Cortex of kidney (tissue), 1 donor: ENCODE results near the gene CDK19.
"Not testable (repeated sequence)": the region's sequence is repeated elsewhere in the genome, so short reads cannot be mapped to it uniquely, and the experiment has no call there.

Experiments used
- DNase-seq: peaks from one replicate; lab custom pipeline; 2025; lab: John Stamatoyannopoulos, UW

CDK19 gene

DNA sequence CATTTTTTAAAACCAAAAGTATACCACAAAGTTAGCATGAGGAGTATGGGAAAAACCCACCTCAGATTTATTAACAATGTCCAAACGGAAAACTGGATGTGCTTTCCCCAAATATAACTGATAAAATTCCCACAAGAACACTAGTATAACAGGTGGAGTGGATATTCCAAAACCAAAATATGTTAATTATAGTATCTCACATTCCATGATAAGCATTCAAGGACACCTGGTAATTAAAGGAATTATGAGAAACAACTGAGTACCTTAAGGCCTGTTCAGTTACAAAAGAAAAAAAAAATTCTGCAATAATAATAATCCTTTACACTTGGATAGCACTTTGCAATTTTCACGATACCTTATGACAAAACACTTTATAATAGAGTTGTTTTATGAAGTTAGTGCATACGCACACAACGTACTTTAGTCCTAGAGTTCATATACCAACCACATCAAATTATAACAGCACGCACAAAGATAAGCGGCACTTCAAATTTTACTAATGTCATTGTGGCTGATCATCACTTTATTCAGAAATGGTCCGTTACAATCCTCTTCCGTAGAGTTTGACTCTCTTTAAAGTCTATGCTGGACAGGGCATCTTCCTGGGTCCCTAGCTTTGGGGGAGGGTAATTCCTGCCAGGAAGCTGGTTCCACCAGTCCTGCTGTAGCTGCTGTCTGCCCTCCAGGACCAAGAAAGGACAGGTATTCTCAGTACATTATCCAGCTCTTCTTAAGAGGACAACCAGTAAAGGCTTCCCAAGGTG lies 1.7 kb downstream of the CDK19 start:
- DNase-seq, result no peak

DNA sequence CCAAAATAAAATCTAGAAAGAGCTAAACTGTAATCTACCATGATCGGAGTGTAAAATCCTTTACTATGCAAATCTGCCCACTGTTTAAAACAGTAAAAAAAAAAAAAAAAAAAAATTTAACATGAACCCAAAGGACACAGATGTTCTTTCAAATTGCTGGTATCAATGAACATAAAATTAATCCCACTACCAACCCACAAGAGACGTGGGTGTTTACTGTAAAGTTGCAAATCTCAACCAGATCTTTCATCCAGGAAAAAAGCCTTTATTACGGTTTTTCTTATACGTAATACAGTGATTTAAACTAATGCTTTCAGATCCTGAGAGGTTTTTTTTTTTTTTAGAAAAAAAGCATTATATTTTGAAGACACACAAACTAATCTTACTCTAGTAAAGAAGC lies 2.5 kb downstream of the CDK19 start:
- no peak for DNase-seq

DNA sequence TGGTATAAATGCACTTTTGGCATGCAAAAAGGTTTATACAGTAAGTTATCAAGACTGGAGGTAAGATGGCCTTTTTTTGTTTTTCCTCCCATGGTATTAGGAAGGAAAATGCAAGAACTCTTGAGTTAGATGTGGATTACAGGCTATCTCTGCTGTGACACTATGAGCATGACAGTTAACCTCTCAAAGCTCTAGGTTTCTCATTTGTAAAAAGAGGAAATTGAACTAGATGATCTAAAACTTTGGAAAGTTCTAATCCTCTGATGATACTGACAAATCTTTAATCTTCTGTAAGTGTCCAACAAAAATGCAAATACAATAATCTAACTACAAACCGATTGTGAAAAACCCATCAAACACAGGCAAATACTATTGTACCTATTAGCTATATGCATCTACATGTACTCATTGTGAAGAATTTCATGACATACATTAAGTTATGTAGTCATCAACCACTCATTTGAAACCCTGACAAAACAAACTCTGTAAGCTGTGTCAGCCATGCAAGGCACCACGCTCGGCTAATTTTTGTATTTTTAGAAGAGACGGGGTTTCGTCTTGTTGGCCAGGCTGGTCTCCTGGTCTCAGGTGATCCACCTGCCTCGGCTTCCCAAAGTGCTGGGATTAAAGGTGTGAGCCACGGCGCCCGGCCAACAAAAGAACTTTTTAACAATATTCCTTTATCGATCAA lies 4.2 kb downstream of the CDK19 start:
- no peak for DNase-seq

DNA sequence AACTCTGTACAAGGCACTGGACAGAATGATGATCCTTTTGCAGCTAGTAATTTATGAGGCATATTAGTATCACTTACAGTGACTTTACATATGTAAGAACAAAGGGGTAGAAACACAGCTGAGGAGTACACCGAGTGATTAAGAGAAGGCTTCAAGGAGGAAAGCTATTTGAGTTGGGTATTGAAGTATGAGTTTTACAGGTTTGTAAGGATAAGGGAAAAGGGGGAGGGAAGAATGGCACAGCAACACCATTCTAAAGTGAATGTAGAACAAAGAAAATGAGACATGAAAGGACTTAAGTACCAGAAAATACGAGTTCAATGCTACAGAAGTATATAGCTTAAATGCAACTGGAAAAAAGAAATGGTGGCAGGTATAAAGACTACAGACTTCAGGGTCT lies 5.5 kb downstream of the CDK19 start:
- no peak for DNase-seq

DNA sequence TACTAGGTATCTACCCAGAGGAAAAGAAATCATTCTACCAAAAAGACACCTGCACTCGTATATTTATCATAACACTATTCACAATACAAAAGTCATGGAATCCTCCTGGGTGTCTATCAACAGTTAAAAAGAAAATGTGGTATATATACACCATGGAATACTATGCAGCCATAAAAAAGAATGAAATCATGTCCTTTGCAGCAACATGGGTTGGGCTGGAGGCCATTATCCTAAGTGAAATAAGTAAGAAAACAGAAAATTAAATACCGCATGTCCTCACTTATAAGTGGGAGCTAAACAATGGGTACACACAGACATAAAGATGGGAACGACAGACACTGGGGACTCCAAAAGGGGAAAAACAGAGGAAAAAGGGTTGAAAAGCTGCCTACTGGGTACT lies 13.1 kb downstream of the CDK19 start:
- not testable (repeated sequence) for DNase-seq

DNA sequence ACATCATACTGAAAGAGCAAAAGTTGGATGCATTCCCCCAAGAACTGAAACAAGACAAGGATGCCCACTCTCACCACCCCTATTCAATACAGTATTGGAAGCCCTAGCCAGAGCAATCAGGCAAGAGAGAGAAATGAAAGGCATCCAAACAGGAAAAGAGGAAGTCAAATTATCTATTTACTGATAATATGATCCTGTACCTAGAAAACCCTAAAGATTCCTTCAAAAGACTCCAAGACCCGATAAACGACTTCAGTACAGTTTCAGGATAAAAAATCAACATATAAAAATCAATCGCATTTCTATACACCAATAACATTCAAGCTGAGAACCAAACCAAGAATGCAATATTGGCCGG lies 14.5 kb downstream of the CDK19 start:
- no peak for DNase-seq

DNA sequence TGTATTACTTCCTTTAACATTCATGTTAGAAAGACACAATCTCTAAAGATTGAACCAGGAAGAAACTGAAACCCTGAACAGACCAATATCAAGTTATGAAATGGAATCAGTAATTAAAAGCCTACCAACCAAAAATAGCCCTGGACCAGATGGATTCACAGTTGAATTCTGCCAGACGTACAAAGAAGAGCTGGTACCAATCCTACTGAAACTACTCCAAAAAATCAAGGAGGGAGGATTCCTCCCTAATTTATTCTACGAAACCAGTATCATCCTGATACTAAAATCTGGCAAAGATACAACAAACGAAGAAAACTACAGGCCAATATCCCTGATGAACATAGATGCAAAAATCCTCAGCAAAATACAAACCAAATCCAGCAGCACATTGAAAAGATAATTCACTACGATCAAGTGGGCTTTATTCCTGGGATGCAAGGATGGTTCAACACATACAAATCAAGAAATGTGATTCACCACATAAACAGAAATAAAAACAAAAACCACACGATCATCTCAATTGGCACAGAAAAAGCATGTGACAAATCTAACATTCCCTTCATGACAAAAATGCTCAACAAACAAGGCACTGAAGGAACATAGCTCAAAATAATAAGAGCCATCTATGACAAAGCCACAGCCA lies 15.0 kb downstream of the CDK19 start:
- DNase-seq, result no peak

DNA sequence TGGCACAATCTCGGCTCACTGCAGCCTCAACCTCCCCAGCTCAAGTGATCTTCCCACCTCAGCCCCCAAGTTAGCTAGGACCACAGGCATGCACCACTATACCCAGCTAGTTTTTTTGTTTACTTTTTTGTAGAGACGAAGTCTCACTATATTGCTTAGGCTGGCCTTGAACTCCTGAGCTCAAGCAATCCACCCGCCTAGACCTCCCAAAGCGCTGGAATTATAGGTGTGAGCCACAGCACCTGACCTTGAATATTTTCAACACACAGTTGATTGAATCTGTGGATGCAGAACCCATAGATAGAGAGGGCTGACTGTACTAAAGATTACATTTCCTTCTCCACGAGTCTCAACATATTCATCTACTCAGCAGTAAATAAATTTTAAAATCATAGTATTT lies 15.6 kb downstream of the CDK19 start:
- DNase-seq, result no peak

DNA sequence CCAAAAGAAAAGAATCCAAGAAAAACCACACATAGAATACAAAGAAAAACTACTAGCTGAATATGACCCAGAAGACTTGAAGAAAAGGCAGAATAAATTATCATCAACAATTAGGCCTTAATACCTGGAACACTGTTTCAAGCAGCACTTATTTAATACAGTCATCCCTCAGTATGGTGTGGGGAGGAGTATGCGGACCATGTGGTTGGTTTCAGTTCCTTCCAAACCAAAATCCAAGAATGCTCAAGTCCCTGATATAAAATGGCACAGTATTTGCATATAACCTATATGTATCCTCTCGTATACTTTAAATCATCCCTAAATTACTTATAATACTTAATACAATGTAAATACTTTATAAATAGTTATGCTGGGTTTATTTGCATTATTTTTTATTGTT lies 16.1 kb downstream of the CDK19 start:
- no peak for DNase-seq

DNA sequence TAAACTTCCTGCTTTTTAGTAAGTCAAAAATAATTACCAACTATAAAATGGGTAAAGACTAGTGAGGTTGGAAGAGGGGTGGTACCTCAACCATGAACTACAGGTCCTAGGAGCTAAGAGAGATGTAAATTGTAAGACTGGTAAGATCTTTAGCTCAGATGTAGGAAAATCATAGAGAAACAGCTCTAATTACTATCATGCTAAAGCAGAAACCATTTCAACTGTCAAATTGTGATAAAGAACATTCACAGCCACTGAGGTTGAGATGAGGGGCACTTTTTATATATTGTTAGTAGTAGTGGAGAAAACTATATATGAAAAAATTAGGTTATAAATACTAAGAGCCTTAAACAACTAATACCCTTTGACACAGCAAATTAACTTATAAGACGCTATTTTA lies 20.0 kb downstream of the CDK19 start:
- no peak for DNase-seq

DNA sequence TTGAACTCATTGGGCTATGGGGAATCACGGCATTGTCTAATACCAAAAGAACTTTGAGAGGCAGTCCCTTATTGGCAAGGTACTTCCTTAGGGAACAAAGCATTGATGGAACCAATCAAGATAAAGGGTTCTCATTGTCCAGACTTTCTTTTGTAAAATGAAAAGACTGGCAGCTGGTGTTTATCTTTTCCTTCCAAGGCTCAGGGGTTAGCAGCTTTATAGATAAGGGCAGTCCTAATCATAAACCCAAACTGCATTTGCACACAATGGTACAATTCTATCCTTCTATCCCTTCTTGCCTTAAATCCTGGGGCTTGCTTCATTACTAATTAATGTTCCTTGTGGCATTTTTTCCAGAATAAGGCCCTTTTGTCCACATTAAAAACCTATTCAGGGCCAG lies 28.6 kb downstream of the CDK19 start:
- DNase-seq, result no peak

DNA sequence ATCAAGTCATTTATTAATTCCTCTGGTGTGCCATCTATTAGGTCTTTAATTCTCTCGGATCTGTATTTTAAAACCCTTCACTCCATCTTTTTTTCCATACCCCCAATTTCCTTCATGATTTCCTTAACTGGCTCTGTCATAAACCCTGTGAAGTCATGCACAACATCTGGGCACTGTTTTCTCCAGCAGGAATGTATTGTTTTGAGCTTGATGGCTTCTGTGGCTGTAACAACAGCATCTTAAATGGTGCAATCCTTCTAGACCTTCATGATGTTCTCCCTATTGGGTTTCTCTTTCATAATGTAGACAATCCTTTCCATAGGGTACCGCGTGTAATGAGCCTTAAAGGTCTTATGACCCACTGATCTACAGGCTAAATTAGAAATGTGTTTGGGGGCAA lies 29.0 kb downstream of the CDK19 start:
- no peak for DNase-seq

DNA sequence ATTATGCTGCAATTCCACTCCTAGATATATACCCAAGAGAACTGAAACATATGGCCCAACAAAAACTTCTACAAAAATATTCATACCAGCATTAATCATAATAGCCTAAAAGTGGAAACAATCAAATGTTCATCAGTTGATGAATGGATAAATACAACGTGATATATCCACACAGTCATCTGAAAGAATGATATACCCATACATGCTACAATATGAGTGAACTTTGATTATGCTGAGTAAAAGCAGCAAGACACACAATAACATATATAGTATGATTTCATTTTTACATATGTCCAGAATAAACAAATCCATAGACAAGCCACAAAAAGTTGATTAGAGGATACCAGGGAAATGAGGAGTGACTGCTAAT lies 30.7 kb downstream of the CDK19 start:
- no peak for DNase-seq

DNA sequence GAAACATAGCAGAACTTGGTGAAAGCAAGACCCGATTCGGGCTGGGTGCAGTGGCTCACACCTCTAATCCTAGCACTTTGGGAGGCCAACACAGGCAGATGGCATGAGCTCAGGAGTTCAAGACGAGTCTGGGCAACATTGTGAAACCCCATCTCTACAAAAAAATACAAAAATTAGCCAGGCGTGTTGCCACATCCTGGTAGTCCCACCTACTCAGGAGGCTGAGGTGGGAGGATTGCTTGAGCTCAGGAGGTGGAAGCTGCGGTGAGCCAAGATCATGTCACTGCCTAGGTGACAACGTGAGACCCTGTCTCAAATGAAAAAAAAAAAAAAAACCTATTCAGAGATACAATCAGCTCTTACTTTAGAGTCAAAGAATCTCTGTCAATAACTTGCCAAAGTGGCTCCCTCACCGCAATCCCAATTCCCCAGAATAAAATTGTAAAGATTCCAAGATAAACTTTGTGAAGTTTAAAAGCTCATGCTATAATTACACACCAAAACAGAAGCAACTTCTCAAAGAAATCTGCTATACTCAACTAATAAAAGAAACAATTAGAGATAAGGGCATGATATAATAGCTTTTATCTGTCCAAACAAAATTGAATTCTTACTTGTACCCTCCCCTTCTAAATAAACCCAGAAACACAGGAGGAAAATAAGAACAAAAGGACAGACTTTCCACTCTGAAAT lies 33.6 kb downstream of the CDK19 start:
- no peak for DNase-seq

DNA sequence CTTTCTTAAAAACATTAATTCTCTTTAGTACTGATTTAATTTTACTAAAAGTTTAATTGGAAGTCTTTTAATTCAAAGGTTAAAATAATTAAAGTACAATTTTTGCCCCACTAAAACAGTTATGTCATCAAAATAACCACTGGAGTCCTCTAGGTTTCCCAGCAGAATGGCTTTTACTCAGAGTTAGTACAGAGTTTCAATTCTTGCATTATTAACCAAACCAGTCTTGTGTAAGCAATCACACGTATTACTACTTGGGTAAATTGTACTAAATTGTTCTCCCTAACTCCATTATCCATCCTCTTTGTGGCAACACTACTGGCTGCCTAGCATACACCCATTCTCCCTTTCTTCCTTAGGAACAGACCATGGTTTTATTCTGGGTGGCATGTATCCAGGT lies 36.9 kb downstream of the CDK19 start:
- no peak for DNase-seq

DNA sequence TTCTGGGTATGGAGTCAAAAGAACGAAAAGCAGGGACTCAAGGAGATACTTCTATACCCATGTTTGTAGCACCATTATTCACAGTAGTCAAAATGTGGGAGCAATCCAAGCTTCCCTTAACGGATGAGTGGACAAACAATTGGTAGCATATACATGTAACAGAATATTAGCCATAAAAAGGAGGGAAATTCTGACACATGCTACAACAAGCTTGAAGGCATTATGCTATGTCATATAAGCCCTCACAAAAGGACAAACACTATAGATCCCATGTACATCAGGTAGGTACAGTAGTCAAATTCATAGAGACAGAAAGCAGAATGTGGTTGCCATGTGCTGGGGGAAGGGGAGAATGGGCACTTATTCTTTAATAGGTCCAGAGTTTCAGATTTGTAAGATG lies 37.6 kb downstream of the CDK19 start:
- DNase-seq, result no peak

DNA sequence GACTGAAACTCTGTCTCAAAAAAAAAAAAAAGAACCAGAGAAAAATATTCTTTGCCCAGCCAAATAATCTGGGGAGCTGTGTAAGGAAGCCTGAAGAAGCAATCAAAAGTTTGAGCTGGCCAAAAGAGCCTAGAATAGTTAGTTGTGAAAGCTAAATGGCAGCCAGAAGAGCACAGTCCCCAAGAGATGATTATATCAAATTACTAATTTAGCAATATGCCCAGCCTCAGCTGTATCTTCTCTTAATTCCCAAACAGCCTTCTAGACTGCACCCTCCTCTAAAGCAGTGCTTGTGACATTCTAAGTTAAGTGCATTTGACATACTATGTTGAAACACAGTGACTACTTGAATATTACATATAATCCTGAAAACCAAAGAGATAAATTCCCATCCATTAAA lies 38.9 kb downstream of the CDK19 start:
- DNase-seq, result no peak

DNA sequence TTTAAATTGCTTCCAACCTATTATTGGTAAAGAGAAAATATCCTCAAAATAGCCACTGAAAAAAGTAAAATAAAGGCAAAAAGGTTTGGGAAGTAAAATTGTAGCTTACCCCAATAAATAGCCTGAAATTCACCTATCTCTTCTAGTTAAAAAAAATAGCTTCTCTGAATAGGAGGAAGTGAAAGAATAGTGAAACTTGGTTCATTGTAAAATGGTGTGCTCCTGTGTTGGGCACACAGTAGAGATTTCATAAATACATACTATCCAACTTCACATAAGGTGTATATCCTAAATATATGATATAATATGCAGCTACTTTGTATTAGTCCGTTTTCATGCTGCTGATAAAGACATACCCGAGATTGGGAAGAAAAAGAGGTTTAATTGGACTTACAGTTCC lies 45.3 kb downstream of the CDK19 start:
- no peak for DNase-seq

DNA sequence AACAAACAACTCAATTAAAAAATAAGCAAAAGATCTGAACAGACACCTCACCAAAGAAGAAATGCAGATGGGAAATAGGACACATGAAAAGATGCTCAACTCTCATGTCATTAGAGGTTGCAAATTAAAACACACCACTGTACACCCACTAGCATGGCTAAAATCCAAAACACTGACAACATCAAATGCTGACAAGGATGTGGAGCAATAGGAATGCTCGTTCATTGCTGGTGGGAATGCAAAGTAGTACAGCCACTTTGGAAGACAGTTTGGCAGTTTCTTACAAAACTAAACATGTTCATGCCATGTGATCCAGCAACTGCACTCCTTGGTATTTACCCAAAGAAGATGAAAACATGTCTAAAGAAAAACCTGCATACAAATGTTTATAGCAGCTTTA lies 47.2 kb downstream of the CDK19 start:
- DNase-seq, result no peak

DNA sequence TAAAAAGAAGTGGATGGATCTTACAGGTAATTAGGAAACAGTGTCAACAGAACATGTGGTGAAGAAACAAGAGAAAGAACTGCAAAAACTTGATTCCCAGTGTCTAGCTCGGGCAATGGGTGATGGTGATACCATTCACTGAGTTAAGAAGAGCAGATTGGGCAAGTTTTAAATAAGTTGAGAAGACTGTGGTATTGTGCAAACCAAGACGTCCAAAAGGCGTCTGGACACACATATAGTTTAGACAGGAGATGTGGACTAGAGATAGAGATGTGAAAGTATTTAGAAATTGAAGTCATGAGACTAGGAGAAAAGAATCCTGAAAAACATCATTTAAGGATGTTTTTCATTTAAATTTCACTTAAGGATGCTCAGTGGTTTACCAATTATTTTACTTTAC lies 53.9 kb downstream of the CDK19 start:
- no peak for DNase-seq

DNA sequence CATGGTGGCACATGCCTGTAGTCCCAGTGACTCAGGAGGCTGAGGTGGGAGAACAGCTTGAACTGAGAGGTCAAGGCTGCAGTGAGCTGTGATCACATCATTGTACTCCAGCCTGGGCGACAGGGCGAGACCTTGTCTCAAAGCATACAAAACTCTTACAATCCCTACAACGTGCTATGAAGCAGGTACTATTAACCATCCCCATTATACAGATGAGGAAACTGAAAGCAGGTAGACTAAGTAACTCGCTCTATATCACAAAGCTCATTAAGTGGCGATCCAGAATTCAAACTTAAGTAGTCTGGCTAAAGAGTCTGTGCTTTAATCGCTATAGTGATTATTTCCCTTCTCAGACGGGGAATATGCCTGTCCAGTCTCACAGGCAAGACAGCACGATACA lies 54.7 kb downstream of the CDK19 start:
- no peak for DNase-seq

DNA sequence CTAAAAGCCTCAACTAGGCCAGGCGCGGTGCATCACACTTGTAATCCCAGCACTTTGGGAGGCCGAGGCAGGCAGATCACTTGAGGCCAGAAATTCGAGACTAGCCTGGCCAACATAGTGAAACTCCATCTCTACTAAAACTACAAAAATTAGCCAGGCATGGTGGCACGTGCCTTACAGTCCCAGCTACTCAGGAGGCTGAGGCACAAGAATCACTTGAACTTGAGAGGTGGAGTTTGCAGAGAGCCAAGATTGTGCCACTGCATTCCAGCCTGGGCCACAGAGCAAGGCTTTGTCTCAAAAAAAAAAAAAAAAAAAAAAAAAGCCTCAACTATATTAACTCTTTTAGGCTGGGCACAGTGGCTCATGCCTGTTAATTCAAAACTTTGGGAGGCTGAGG lies 55.2 kb downstream of the CDK19 start:
- DNase-seq, result not testable (repeated sequence)

DNA sequence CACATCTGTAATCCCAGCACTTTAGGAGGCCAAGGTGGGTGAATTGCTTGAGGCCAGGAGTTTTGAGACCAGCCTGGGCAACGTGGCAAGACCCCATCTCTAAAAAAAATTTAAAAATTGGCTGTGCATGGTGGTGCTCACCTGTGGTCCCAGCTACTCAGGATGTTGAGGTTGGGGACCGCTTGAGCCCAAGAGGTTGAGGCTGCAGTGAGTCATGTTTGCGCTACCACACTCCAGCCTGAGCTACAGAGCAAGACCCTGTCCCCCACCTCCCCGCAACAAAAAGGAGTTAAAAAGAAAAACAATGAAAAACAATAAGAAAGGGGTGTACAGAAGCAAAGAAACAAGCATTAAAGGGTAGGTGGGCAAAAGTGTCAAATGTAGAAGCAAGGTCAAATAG lies 57.3 kb downstream of the CDK19 start:
- DNase-seq, result no peak
